Limb (tissue), 2 donors: ENCODE measurements around the gene H1-8.
A peak's percentile ranks its signal among the peaks of the same experiment; 100 is the strongest.

Experiments used
- DNase-seq, 2 donors: peaks; one replicate each; pipeline ENCODE4 v3.0.0-alpha.2; 2016; ENCODE audit errors: extremely low spot score in 2 of 2

The H1-8 gene

DNA sequence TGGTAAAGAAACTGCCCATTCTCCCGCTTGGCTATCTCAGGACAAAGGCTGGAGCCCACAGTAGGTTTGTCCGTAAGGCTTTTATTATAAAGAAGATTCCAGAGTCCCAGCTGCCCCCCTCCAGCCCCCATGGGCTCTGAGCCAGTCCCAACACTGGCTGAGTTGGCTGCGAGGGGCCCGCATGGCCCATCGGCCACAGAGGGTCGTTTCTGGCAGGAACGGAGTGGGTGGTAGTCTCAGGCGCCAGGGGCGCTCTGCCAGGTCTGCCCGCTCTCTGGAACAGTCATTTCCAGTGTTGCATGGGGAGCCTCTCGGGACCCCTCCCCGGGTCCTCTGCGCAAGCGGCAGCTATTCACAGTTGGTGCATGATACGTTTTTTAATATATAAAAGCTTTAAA lies 12.2 kb downstream of the H1-8 start:
- peak; percentile 21 to 66 for DNase-seq

DNA sequence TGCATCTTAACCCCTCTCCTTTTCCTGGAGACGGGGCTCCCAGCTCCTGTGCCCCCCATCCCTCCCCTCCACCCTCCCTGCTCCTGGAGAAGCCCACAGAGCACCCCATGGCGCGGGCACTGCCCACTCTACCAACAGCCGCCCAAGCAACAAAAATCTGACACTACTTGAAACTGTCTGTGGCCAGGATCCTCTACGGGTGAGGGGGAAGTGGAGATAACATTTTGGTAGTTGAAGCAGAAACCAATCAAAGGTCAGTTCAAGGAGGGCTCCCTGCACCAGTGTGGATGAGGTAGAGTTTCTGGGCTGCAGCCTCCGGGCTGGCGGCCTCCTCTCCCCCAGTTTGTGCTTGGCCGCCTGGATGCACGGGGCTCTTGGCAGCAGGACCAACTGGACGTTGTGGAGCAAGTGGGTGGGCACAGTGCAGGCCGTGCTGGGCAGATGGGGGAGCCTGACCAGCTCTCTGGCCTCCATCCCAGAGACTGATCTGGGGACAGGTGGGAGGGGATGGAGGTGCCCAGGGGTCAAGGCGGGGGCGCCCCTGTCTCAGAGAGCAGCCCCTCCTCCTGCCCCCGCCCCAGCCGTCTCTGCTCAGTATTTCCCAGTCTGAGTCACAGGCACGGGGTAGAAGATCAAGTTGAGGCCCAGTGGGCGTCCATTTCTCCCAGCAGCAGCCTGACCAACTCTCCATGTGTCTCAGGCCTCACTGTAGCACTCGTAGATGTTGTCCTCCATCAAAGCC lies 12.8 kb downstream of the H1-8 start:
- no peak for DNase-seq

DNA sequence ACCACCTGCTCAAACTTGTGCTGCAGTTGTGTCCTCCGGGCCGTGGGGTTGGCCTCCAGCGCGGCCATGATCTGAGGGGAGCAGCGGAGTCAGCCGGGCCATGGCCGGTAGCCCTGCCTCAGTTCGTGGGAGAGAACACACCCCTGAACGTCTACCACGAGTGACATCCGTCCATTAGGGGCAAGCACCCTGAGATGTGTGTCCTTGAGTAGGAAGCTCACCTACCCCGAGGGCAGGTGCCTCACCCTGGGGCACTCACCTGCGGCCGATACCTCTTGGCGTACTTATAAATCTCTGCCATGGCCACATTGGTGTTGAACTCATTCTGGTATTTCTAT lies 13.4 kb downstream of the H1-8 start:
- no peak for DNase-seq

DNA sequence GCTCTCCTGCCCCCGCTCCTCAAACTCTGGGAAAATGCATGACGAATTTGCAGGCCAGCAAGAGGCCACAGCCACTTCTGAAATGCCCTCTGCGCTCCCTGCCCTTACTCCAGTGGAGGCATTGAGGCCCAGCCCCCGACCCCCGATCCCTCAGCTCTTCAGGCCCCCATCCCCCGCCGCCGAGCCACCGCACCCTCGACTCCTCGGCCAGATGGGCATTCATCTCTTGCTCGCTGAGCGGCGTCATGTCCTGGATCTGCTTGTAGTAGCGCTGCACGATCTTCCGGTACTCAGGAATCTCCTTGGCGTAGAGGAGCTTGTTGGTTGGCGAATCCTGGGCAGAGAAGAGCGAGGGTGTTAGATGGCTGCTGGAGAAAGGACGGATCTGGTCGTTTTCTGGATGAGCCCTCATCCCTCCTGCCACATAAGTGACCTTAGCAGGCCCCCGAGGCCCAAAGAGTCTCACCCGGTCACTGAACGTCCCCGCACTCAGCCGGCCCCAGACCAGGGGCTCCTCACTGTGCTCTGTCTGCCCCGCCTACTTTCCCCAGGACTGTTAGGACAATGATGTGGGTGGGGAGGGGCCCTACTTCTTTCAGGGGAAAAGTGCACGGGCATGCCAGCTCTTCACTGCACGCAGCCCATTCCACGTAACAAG lies 14.0 kb downstream of the H1-8 start:
- no peak for DNase-seq

DNA sequence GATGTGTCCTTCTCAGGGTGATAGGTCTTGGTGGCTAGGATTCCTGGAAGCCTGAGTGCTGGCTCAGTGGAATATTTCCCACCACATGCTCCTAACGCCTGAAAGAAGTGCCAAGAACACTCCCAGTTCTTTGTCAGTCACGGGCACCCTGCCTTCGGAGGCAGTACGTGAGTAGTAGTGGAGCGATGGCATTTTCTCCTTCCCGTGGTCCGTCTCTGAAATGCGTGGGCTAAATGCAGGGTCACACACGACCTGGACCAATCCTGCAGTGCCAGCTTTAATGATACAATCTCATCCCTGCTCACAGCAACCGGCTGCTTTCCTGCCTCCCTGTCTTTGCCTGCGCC lies 14.5 kb downstream of the H1-8 start:
- peak in 1 of 2 donors; percentile 25 for DNase-seq

DNA sequence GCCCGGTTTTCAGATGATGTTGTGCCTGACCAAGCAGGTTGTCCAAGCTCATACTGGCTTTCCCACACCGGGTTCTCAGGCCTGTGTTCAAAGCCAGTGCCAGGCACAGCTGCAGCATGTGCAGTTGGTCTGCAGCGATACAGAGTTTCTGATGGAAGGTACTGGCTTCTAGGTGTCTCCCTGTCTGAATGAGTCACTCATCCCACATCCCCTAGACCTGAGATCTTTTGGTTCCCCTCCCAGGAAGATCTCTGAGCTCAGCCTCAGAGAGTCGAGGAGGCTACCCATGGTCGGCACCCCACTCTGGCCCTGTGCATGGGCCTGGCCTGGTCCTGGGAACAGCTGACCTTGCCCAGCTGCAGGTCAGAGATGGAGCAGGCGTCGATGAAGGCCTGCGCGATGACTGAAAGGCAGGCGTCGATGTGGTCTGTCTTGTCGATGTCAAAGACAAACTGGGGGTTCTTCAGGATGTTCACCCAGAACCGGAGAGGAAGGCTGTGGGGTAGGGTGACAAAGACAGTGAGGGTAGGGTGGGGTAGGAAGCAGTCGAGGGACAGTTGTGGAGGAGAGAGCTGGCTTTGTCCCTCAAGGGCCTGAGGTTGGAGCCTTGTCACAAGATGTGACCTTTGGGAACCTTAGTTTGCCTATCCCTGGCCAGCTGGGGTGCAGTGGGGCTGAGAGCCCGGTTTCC lies 15.3 kb downstream of the H1-8 start:
- DNase-seq: no peak

DNA sequence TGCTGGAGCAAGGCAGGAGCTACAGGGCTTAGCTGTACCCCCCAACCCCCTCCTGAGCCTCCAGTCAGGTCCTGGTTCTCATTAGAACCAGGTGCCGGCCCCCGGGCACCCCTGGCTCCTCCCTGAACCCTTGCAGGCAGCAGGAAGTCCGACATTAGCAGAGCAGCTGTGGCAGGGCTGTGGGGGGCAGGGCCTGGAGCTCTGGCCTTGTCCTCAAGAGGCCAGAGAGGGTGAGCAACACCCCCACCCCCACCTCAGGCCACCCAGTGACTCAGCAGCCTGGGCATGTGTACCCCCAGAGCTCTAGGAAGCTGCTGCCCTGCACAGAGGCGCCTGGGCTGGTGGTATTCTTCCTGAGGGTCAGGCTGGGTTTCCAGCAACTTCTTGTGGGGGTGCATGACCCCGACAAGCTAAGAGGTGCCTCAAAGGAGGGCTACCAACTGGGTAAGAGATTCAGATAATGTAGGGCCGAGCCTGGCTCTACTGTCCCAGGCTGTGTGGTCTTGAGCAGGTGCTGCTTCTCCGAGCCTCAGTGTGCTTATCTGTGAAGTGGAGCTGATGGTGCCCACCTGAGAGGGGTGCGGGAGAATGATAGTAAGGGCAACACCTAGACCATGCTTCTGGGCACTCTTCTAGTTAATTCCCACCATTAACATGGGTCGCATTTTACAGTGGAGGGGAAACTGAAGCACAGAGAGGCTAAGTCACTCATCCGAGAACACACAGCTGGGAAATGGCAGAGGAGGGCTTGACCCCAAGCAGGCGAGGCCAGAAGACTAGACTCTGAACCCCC lies 16.0 kb downstream of the H1-8 start:
- no peak for DNase-seq

DNA sequence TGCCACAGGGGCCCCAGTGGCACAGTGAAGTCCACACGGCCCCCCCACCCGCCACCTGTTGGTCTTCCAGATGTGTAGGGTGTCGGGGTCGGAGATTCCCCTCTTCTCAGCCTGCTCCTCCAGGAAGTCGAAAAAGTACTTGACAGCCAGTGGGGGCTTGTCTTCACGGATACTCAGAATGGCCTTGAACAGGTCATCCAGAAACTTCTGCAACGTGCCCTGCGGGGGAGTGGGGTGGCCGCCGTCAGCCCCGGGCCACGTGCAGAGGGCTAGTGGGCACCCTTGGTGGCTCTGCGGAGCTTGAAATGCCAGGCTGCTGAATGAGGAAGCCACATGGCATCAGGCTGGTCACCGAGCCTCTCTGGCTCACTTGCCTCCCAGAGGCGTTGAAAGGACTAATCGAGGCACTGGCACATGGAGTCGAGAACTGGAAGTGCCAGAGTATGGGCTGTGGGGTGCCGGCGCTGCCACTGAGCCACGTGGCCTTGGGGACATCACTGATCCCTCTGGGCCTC lies 16.6 kb downstream of the H1-8 start:
- no peak for DNase-seq

DNA sequence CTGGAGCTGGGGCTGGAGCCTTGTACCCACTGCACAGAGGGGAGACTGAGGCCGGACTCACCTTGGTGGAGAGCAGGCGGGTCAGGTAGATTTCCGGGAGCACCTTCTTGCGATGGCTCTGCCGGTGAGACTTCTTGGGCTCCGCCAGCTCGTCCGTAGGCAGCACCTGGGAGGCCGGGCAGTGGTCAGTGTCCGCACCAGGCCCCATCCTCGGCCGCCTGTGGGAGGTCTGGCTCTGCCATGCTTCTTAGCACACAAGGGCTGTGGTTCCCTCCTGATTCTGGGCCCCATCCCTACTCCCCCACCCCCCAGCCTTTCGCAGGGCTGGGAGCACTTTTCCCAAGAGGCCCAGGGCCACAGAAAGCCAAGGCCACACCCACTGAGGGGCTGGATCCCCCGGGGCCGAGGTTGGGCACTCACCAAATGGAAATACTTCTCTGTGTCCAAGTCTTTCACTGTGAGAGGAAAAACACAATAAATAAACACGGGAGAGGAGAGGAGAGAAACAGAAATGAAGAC lies 17.4 kb downstream of the H1-8 start:
- peak in 1 of 2 donors; percentile 23 for DNase-seq

DNA sequence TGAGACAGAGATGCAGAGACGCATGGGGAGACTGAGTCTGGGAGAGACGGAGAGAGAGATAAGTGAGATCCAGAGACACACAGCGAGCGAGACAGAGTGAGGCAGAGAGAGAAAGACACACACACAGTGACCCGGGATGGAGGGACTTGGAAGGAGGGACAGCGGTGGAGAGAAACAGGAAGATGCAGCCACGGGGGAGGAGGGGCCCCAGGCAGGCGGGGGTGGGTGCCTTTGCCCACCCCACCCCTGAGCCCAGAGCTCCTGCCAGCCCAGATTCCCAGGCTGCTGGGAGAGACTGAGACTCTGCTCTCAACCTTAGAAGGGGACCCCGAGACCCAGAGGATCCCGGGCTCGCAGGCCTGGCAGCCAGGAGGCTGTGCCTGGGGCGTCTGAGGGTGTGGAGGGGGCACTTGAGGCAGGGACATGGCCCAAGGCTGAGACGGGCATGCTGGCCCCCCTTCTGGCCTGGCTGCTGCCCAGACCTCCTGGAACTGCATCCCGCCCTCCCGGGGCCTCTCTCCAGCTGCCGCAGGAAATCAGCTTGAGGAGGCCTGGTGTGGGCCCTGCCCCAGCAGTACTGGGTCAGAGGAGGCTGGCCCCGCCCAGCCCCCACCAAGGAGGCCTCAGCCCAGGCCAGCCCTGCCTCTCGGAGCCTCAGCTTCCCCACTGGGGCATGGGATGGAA lies 18.1 kb downstream of the H1-8 start:
- peak; percentile 80 to 82 for DNase-seq

DNA sequence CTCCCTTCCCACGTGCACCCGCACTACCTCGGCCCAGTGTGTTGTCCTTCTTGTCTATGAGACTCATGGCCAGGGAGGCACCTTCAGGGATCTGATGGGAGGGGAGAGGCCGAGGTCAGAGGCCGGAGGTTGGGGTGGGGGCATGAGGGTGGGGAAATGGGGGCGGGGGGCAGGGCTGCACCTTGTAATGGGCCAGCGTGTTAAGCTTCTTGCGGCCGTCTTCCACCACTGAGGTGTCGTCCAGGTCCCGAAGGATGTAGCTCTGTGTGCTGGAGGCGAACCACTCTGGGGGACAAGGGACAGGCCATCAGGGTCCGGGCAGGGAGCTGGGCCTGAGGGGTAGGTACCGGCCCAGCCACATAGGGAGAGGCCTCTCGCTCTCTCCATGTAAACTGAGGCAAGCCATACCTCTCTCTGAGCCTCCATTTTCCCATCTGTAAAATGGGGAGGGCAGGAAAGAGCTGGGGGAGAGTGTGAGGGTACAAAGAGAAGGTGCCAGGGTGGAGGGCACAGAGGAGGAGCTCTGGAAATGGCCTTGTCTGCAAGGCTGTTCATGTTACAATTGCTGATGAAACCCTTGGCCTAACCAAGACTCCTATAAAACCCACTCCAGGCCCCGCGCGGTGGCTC lies 18.8 kb downstream of the H1-8 start:
- no peak for DNase-seq

DNA sequence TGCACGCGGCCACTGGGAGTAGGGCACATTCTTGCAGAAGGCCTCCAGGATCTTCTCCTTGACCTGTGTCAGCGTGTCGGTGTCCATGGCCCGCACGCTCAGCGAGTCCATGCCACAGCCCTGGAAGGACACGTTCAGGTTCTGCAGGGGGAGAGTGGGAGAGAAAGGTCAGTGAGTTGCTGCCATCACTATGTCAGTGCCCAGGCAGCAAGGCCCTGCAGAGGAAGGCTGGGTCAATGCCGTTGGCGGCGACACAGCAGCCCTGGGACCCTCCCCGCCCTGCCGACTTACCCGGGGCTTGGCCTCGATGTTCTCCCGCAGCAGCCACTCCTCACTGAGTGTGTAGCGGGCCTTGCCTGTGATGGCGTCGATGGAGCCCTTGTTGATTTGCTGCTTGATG lies 19.8 kb downstream of the H1-8 start:
- DNase-seq: no peak

DNA sequence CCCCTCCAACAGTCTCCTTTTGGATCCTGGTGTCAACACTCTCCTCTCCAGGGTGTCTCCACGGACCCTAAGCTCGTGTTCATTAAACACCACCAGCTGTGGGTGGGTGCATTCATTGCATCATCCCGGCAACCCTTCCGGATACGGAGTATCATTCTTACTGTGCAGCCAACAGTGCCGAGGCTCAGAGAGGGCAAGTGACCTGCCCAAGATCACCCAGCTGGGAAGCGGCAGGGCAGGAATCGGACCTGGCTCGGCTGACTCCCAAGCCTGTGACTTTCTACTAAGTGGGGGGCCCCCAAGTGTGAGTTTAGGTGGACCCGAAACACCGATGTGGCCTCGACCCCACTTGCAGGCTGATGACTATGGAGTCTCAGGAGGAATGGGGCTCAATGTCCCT lies 20.4 kb downstream of the H1-8 start:
- no peak for DNase-seq

DNA sequence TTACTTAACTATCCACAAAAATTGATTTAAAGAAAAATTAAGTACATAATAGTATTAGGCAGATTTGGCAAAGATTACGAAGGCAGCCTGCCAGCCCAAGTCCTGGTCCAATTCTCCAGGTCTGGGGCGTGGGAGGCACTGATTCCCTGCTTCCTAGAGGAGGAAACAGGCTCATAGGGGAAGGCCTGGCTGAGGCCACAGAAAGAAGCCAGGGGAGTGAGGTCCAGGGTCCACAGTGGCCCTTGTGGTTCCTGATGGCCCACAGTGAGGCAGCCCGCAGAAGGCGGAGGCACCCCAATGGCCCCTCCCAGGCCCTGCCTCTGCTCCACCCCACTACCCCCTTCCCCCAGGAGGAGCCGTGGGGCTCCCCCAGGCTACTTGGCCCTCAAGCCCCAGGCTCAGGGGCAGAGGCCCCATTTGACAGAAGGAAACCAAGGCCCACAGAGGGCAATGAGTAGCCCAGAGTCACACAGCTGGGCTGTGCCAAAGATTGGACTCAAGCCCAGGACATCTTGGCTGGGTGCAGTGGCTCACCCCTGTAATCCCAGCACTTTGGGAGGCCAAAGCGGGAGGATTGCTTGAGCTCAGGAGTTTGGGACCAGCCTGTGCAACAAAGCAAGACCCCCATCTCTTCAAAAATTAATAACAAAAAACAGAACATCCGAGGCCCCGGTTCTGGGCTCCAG lies 21.0 kb downstream of the H1-8 start:
- DNase-seq: no peak

DNA sequence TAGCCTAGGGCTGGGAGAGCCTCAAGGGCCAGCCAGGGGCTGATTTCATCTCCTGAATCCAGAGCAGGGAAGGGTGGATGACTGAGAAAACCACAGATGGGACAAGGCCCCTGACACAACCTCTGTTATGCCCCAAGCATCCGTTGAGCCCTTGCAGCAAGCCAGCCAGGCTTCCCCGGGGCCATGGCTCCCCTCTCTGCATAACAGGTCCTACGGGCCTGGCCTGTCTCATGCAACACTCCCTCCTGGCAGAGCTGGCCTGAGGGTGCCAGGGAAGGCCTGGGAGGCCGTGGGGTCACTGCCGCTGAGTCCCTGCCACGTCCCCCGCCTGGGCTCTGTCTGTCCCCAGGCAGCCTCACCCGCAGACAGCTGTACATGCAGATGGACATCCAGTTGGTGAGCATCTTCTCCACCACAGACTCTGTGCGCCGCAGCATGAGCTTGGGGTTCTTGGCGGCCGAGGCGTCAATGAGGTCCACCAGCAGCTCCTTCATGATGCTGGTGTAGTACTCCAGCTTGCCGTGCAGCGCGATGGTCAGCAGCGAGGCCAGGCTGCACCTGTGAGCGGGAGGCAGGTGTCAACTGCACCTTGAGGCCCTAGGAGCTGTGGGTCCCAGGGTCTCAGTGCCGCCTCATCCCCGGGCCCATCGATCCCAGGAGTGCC lies 22.1 kb downstream of the H1-8 start:
- no peak for DNase-seq

DNA sequence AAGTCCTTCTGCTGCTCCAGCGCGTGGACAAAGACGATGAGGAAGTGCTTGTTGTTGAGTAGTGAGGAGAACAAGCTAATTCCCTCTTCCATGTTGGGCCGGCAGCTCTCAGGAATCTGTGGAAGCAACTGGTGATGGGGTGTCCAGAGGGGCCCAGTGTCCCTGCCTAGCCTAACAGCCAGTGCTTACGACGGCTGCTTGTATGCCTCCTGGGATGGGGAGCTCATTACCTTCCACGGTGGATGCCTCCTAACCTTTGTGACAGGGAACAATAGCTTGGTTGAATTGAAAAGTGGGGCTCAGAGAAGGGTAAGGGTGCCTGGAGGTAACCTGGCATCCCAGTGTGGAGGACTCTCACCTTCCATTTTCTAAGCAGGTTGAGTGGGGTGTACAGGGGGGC lies 22.9 kb downstream of the H1-8 start:
- no peak for DNase-seq

DNA sequence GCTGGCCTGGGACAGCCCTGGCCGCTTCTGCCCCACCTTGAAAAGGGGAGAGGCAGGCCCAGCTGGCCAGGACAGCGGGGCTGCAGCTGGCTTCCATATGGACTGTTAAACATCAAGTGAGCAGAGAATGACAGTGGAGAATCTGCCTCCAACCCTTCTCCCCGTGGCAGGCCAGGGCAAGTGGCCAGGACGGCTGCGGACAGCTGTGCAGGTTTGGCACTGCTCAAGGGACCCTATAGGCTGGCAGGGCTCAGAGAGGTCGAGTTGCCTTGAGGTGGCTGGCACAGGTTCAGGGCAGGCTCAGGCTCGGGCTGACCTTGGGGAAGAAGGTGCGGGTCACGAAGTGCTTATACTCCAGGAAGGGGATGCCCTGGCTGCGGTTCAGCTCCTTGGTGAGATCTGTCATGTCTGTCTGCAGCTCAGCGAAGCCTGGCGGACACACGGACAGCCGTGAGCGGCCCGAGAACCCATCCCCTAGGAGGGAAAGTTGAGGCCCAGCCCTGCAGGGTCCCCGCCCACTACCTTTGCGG lies 24.3 kb downstream of the H1-8 start:
- no peak for DNase-seq

DNA sequence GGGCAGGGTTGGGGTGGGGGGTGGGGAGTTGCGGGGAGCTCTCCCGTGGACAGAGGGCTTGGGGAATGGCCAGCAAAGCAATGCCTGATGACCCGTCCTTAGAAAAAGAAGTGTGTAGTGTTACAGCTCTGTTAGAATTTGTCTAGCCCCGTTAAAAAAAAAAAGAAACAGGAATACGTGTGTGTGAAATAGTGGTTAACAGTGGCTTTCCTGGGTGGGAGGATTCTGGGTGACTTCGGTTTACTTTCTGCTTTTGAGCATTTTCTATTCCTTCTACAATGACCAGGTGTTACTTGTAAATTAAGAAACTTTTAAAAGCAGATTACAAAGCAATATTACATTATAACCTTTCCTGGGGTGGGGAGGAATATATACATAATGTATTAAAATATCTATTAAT lies 25.0 kb downstream of the H1-8 start:
- no peak for DNase-seq

DNA sequence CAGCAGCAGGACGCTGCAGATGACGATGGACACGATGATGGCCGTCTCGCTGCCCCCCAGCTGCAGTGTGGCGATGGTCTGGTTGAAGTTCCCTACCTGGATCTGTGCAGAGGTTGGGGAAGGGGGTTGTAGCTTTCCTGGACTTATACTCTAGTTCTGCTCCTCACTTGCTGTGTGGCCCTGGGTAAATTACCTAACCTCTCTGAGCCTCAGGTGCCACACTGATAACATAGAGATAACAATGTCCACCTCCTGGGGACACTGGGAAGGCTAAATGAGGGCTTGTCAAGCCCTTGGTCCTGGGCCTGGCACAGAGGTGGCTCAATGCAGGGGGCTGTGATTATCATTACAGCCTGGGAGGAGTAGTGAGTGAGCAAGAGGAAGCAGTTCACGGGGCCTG lies 26.9 kb downstream of the H1-8 start:
- DNase-seq: no peak
